HG03196 (cell line): Measurements from ENCODE around the gene SLC6A8.
"Not testable (repeated sequence)": the region's sequence is repeated elsewhere in the genome, so short reads cannot be mapped to it uniquely, and the experiment has no call there.

Experiments used
- ATAC-seq: cut with Tn5 transposase; IDR thresholded peaks from one replicate; pipeline ENCODE4 v1.9.1; 2021; ENCODE audit not compliant: unreplicated experiment

SLC6A8 gene

DNA sequence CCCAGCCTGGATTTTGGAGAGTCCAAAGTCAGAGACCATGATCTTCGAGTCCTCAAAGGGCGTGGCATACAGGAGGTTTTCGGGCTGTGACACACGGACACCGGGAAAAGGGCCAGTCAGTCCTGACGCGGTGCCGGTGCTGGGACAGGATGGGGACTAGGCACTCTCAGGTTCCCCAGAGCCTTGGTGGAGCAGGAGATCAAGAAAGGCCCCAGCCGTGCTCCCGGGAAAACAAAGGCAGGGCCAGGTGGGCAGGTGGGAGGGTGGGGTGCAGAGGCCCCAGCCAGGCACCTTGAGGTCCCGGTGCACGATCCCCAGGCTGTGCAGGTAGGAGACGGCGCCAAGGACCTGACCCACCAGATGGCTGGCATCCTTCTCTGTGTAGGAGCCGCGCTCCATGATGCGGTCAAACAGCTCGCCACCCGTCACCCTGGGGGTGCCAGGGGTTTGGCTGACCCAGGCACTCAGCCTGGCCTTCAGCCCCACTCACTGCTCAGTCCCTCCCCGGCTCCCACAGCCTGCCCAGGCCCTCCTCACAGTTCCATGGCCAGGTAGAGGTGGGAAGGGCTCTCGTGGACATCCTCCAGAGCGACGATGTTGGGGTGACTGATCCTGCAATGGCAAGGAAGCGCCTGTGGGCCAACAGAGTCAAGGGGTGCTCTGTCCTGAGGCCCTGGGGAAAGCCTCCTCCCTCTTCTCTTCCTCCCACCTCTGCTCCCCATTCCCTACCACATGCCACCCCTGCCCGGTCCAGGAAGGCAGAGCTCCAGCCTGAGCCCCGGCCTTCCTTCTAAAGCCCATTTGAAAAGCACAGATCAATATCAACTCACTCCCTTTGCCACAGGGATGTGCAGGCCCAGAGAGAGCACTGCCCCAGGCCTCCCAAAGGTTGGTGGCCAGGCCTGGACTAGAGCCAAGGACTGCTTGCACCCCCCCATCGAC is 15.9 kb upstream of the SLC6A8 start:
- no peak for ATAC-seq

DNA sequence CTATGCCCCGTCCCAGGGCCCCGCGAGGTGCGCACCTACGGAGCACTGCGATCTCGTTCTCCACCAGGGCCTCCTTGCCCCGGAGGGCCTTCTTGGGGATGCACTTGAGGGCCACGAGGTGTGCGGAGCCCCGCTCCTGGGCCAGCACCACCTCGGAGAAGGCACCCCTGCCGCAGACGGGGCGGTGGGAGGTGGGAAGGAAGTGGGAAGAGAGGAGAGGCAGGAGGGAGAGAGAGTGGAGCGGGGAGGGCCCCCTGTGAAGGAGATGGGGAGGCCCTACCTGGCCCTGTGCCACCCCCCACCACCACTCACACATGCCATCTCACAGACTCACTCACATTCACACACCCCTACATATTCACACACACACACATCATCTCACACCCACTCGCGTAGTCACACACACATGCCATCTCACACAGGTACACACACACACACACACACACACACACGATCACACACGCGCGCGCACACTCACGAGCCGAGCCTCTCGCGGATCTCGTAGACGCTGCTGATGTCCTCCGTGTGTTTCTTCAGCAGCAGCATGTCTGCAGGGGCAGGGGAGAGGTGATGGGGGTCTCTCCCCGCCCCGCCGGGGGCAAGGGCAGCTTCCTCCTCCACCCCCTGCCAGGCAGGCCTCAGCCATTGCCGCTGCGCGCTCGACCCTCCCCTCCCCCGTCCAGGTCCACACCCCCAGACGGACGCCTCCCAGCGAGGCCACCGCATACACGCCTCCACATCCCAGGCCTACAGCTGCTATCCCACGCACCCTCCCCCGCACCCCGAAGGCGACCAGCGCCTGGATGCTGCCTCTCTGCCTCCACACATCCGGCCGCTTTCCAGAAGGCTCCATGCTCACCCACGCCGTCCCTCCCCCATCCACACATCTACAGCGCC is 14.9 kb upstream of the SLC6A8 start:
- ATAC-seq: no peak

DNA sequence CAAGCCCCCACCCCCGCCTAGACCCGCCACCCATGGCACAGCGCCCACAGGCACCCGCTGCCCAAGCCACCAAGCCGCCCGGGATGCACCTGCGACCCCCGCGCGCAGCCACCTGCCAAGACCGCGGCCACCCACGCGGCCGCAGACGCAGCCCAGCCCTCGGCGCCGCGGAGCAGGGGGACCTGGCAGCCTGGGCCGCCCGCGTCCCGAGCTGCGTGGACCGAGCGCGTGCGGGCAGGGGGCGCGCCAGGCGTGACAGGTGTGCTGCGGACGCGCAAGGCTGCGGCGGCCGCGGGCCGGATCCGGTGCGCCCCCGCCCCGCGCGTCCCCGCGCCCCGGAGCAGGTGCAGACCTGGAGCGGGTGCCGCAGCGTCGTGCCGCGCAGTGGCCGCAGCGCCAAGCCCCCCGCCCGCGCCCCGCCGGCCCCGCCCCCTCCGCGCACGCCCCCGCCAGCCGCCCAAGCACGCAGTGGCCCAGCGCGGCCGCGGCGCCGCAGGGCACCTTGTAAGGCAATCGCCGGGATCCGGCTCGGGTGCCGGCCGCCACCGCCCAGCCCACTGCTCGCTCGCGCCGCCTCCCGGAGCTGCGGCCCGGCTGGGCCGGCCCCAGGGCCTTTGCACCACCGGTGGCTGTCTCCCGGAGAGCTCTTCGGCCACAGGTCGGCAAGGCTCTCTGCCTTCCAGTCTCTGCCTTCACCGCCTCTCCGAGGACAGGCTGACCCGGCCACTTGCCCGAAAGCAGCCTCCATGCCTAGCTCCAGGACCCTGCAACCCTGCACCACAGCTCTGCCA is 14.1 kb upstream of the SLC6A8 start, which contains the start of gene PNCK:
TSS of gene PNCK (minus strand) at position 386 of the 791 bp plus-strand sequence. CDS start 737 bp downstream, outside the sequence.
- no peak for ATAC-seq

DNA sequence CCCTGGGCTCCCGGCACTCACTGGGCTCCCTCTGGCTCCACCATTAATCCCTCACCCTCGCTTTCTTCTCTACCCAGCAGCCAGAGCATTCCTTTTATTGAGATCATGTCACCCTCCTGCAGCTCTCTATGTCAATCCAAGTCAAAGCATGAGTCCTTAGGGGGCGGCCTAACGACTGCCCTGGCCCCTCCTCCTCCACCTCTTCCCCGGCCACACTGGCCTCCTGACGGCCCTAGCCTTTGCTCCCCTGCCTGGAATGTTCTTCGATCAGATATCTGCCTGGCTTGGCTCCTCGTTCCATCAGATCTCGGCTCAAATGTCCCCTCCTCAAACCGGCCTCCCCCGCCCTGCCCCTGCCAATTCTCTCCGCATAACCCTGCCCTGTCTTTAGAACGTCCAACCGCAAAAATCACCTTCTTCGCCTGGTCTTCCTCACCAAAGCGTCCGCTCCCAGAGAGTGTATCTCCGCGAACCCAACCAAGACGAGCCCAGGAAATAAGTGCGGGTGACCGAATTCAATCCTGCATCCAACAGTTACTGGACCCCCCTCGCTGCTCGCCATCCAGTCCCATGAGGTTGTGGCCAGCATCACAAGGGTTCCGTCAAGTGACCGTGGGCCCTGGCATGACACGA is 13.4 kb upstream of the SLC6A8 start:
- ATAC-seq: no peak

DNA sequence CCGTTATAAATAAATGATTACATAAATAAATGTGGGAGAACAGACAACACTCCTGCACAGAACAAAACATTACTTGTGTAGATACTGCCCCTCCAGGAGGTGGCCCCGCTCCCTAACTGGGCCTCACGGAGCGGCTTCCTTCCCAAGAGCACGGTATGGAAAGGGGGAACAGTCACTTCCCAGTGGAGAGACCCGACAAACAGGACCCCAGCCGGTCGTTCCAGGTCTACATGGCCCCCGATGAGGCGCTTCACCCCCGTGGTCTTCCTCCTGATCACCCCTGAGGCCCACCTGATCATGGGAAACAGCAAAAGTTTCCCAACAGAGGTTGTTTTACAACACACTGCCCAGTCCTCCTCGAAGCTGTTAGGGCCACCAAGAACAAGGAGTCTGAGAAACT is 6.6 kb upstream of the SLC6A8 start:
- ATAC-seq: no peak

DNA sequence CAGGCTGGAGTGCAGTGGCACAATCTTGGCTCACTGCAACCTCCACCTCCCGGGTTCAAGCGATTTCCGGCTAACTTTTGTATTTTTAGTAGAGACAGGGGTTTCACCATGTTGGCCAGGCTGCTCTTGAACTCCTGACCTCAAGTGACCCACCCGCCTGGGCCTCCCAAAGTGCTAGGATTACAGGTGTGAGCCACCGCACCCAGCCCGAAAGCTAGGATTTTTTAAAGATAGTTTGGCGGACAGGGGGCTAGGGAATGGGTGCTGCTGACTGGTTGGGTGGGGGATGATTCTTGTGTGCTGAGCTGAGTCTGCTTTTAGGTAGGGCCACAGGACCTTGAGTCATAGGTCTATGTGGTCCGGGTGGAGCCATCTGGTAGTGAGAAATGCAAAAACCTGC is 4.2 kb upstream of the SLC6A8 start:
- not testable (repeated sequence) for ATAC-seq

DNA sequence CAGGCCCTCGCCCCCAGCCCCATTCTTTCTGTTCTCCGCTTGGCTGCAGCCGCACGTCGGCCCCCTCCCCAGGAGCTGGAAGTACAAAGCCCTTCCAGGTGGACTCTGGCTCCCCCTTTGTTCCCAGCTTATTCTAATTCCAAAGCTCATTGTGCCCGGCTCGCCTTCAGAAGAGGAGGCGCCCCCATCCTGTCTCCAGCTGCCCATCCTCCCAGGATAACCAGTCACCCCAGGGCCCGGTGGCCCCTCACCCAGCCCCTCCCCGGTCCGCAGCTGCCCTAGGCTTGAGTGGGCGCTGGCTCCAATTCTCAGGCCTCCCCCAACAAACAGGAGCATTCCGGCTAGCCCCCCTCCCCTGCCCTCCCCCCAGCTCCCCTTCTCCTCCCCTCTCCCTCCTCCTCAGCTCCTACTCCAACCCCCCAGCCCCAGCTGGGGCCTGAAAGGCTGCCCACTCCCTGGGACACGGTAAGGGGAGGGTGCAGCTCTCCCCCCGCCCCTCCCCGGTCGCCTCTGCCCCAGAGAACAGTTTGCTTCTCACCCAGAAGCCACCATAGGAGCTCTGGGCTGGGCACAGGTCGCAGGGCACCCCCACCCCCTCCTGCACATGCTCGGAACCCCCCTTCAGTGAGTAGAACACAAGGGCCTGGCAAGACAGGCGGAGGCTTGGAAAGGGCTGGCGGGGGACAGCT is 3.1 kb upstream of the SLC6A8 start:
- ATAC-seq: no peak

DNA sequence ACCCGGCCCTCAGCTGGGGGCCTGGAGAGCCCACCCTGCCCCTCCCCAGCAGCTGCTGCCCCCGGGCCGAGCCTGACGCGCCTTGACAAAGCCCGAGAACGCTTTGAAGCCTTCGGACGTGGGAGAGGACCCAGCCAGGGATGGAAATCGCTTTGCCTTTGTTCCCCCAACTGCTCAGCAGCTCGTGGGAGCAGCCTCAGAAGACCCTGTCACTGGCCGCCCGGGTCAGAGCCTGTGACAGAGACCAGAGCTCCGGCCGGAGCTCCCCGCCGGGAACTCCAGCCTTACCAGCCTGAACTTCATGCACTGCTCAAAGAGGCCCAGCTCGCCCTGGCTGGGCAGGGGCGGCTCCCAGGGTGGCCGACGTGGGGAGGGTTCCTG is 2.6 kb upstream of the SLC6A8 start:
- ATAC-seq: no peak

DNA sequence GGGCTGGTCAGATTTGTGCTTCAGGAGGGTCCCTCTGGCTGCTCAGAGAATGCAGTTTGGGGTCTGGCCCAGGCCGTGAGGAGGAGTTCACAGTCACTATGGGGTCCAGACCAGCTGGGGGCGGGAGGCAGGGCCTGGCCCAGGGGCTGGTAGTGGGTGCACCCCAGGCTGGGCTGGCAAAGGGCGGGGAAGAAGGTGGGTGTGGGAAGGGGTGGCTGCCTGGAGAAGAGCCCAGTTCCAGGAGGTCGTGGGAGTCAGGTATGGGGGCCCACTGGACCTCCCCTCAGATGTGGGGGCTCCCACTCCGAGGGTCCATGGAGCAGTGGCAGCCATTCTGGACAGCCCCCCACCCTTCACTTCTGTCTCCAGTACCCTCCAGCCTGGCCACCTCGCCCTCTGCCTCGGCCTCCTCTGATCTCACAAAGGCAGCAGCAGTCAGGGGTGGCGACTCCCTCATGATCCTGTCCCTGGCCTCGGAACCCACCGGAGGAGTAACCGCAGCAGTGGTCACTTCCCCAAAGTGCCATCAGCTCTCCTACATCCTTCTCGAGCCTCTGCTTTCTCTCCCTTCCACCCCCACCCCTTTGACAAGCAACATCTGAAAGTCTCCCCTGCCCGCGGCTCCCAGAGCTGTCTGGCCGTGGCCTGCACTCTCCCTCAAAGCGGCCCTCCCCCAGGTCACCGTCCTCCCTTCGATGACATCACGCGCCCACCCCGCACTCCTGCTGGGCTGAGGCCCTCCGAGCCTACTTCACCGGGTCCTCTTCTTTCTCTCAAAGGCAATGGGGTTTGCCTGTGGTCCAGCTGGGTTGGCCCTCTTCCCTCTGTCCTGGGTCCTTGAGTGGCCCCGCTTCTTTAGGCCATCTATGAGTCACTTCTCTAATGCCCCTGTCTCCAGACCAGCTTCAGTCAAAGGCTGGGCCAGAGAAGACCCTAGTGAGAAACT is 1.7 kb upstream of the SLC6A8 start:
- ATAC-seq: no peak

DNA sequence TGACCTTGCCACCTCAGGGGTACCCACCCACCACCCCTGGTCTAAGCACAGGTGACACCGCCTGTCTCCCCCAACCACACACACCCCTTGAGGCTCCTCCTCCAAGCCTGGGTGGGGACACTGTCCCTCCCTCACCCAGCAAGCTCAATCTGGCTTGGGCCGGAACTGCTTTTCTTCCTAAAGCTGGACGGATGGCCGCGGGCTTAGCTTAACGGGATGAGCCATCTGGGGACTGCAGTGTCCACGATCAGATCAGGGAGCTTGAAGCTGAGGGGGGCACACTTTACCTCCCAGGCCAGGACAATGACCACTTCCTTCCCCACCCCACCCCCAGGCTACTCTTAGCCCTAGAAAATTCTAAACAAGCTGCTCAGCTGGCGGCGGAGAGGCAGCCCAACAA is 1.0 kb upstream of the SLC6A8 start:
- ATAC-seq: no peak

DNA sequence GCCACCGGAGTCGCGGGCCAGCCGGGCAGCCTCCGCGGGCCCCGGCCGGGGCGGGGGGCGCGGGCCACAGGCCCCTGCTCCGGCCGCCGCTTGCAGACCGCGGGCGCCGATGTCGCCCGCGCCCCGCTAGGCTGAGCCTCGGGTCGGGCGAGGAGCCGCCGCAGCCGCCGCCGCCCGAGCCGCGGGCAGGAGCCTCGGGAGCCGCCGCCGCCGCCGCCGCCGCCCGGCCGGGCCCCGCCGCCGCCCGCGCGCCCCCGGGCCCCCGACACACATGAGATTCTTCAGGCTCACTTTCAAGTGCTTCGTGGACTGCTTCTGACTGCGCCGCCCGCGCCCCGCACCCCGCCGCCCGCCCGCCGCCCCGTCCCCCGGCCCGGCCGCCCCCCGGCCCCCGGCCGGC is 345 bp downstream of the SLC6A8 start:
- no peak for ATAC-seq

DNA sequence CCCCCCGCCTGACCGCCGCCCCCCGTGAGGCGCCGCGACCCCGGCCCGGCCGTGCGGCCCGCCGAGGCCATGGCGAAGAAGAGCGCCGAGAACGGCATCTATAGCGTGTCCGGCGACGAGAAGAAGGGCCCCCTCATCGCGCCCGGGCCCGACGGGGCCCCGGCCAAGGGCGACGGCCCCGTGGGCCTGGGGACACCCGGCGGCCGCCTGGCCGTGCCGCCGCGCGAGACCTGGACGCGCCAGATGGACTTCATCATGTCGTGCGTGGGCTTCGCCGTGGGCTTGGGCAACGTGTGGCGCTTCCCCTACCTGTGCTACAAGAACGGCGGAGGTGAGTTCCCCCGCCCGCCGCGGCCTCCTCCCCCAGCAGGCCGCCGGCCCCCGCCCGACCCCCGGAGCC is 780 bp downstream of the SLC6A8 start:
- ATAC-seq: no peak

DNA sequence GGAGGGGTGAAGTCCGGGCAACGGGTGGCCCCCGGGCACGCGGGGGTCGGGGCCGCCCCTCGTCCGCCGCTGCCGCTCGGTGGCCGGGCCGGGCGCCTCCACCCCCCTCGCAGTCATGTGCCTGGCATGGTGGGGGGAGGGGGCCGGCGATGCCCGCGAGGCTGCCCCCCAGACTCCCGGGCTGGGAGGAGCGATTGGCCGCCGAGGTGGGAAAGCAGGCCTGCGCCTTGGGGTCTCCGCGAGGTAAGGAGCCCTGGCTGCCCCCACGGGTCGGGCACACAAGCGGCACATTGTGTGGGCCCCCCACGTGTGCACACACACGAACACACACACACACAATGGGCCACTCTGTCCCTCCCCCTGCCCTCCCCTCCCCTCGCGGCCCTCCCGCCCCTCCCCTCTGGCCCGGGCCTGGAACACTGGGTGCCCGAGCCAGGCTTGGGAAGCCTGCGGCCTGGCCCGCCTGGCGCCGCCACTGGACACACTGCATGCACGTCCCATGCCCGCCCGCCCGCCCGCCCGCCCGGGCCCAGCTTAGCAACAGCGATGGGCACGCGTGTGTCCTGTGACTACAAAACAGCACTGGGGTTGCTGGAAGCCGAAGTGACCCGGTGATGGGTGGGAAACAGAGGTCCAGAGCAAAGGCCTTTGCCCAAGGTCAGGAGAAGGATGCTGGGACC is 1.3 kb downstream of the SLC6A8 start:
- no peak for ATAC-seq

DNA sequence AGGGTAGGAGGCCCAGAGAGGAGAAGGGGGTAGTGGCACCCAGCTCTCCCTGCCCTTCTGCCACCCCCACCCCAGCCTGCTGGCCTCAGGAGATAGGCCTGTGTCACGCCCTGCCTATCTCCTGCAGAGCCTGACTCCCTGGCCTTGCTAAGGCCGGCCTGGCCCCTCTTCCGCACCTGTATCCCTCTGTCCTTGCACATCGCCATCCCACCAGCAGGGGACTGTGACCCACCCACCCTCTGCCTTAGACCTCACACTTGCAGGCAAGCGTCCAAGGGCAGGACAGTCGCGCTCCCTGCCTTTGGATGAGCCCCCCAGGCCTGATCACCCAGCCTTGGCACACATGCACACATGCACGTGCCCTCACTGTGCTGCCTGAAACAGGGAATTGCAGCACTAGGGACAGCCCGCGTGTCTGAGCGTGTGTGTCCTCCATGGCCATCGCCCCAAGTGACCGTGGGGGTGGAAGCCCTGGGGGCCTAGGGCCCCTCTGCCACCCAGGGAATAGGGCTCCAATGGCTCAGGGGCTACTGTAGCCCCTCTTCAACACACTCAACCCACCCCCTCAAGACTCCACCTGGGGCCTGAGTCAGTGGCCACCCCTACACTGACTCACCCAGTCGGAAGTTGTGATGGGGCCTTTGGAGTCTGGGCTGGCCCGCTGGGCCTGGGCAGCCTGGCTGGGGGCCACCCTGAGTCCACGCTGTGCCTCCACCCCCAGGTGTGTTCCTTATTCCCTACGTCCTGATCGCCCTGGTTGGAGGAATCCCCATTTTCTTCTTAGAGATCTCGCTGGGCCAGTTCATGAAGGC is 2.1 kb downstream of the SLC6A8 start:
- ATAC-seq: no peak

DNA sequence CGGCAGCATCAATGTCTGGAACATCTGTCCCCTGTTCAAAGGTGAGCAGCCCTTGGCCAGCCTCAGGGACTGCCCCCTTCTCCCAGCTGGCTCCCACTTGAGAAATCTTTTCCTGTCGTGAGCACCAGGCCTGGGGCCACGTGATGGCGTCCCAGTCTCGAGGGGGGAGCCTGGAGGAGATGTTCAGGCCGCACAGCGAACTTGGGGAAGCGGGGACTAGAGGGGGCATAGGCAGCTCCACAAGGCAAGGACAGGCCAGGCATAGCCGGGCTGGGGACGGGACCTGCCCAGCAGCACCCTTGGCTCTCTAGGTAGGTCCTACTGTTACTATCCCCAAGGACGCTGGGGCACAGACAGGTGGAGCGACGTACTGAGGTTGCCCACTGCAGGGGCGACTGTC is 2.7 kb downstream of the SLC6A8 start:
- no peak for ATAC-seq

DNA sequence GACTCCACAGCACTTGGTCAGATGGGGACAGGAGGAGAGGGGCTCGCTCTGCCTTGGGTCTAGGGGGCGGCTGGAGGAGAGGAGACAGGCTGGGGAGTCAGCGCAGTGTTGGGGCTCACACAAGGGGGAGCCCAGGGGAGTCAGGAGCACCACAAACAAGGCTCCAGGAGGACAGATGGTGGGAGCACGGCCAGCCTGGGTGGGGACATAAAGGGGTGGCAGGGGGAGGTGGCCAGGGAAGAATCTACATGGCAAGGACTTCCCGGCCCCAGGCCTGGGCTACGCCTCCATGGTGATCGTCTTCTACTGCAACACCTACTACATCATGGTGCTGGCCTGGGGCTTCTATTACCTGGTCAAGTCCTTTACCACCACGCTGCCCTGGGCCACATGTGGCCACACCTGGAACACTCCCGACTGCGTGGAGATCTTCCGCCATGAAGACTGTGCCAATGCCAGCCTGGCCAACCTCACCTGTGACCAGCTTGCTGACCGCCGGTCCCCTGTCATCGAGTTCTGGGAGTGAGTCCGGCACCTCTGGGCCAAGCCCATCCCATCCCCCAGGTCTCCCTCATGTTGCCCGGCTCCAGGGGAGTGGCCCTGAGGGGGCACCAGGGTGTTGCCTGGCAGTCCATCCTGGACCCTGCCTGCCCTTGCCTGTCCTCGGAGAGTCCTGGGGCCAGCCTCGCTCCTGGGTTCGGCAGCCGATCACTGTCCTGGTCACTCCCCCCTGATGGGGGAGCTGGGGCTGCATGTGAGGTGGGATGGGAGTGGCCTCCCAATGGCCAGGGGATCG is 3.5 kb downstream of the SLC6A8 start:
- ATAC-seq: not testable (repeated sequence)

DNA sequence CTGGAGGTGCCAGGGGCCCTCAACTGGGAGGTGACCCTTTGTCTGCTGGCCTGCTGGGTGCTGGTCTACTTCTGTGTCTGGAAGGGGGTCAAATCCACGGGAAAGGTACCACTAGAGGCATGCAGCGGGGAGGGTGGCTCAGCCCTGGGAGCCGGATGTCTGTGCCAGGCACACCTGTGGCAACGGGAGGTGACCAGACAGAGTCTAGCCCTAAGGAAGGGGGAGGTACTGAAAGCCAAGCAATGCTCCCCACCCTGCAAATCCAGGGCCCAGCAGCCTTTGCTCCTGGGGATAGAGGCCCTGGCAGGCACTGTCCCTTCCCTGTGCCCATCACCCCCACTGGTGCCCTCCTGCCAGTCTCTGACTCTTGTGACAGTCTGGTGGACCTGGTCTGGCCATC is 4.3 kb downstream of the SLC6A8 start:
- ATAC-seq: no peak
